Neural progenitor cell (in vitro differentiated cells): Measurements from ENCODE around the gene MIOX. TPM values are rescaled to one million over a fixed set of nuclear protein-coding genes. Genes with fewer than 3 reads are reported as not detected.

Source experiments
- DNase-seq: peaks from one replicate; pipeline ENCODE4 v3.0.0-alpha.2; 2016; ENCODE audit warnings: low spot score
- H2AFZ ChIP-seq: fragments of 200-600 bp; sonication (generic); replicated peaks from 2 replicates; pipeline ENCODE4 v1.6.1; 2016; ENCODE audit warnings: antibody characterized with exemption
- H3F3A ChIP-seq: fragments of 200-600 bp; sonication (generic); 2 replicates; pipeline ENCODE4 v1.6.1; 2016; ENCODE audit warnings: antibody characterized with exemption, low read depth
- H3K27ac ChIP-seq: fragments of 200-600 bp; sonication (generic); 2 replicates; pipeline ENCODE4 v1.5.1; 2016; ENCODE audit warnings: mild to moderate bottlenecking
- H3K27me3 ChIP-seq: fragments of 200-600 bp; sonication (generic); 2 replicates; pipeline ENCODE4 v1.6.1; 2016; ENCODE audit warnings: mild to moderate bottlenecking, moderate library complexity
- H3K36me3 ChIP-seq: fragments of 200-600 bp; sonication (generic); 2 replicates; pipeline ENCODE4 v1.5.1; 2016
- H3K4me1 ChIP-seq: fragments of 200-600 bp; sonication (generic); 2 replicates; pipeline ENCODE4 v1.6.1; 2016; ENCODE audit warnings: mixed run types
- H3K4me2 ChIP-seq: fragments of 200-600 bp; sonication (generic); 2 replicates; pipeline ENCODE4 v1.6.1; 2016
- H3K4me3 ChIP-seq: fragments of 200-600 bp; sonication (generic); 2 replicates; pipeline ENCODE4 v1.5.1; 2016
- H3K79me2 ChIP-seq: fragments of 200-600 bp; sonication (generic); 2 replicates; pipeline ENCODE4 v1.6.1; 2016; ENCODE audit warnings: low read depth
- H3K9ac ChIP-seq: fragments of 200-600 bp; sonication (generic); 2 replicates; pipeline ENCODE4 v1.6.1; 2016
- H3K9me3 ChIP-seq: fragments of 200-600 bp; sonication (generic); 2 replicates; pipeline ENCODE4 v1.5.1; 2016; ENCODE audit warnings: low read depth
- H4K20me1 ChIP-seq: fragments of 200-600 bp; sonication (generic); 2 replicates; pipeline ENCODE4 v1.6.1; 2016; ENCODE audit warnings: low read depth
- H3K27ac Mint-ChIP-seq: 3 replicates; pipeline ENCODE4 v1.8.0; 2021; ENCODE audit warnings: mixed read lengths
- H3K27me3 Mint-ChIP-seq: 2 replicates; pipeline ENCODE4 v1.8.0; 2022; ENCODE audit warnings: low read depth, mild to moderate bottlenecking, inconsistent platforms, moderate library complexity, mixed read lengths; ENCODE audit not compliant: insufficient read depth
- H3K36me3 Mint-ChIP-seq: 3 replicates; pipeline ENCODE4 v1.8.0; 2021; ENCODE audit warnings: mixed read lengths
- H3K4me1 Mint-ChIP-seq: 3 replicates; pipeline ENCODE4 v1.8.0; 2021; ENCODE audit warnings: mixed read lengths
- H3K4me3 Mint-ChIP-seq: 3 replicates; pipeline ENCODE4 v1.8.0; 2021; ENCODE audit warnings: mild to moderate bottlenecking, moderate library complexity, mixed read lengths
- H3K9me3 Mint-ChIP-seq: 3 replicates; pipeline ENCODE4 v1.8.0; 2020; ENCODE audit warnings: mixed read lengths
- CTCF ChIP-seq: fragments of 200-600 bp; sonication (generic); IDR thresholded peaks from 2 replicates; pipeline ENCODE4 v1.5.1; 2017; ENCODE audit warnings: antibody characterized with exemption, mild to moderate bottlenecking
- EZH2 ChIP-seq: fragments of 200-600 bp; sonication (generic); IDR thresholded peaks from 2 replicates; pipeline ENCODE4 v1.6.1; 2017; ENCODE audit warnings: antibody characterized with exemption, mild to moderate bottlenecking, moderate library complexity
- EZH2phosphoT487 ChIP-seq: fragments of 200-600 bp; sonication (generic); IDR thresholded peaks from 2 replicates; pipeline ENCODE4 v1.6.1; 2017; ENCODE audit warnings: antibody characterized with exemption
- total RNA-seq: library from RNA; depleted of rRNA; stranded (reverse); fragments of >200 nt; gene quantifications from 2 replicates; pipeline ENCODE4 v1.2.3, GENCODE V29; 2015; ENCODE audit warnings: low replicate concordance

MIOX gene
- total RNA-seq, 1 donor from 2014 or later = not detected

GRCh38 chr22:50516068-50516467, 29.4 kb downstream of the MIOX start:
- Histone ChIP-seq H3K4me2 (no peak overlapping the region), H3K4me1 (no peaks in the 10 kb centered on the region), H3F3A (no peaks in the 10 kb centered on the region), H3K4me3 (no peak overlapping the region), H3K27ac (no peak overlapping the region), H2AFZ (no peak overlapping the region), H3K9me3 (no peaks in the 10 kb centered on the region), H4K20me1 (peaks cover 13% of the 10 kb centered on the region), H3K27me3 (no peaks in the 10 kb centered on the region), H3K36me3 (no peaks in the 10 kb centered on the region), H3K79me2 (peaks cover 57% of the 10 kb centered on the region), H3K9ac (no peak overlapping the region)
- H3K4me1 Mint-ChIP-seq = no peaks in the 10 kb centered on the region
- no peak for TF ChIP-seq CTCF
- TF ChIP-seq EZH2 = no peak
- no peak for TF ChIP-seq EZH2phosphoT487
- H3K27me3 Mint-ChIP-seq = peaks cover 7% of the 10 kb centered on the region
- no peak overlapping the region for H3K4me3 Mint-ChIP-seq
- no peaks in the 10 kb centered on the region for H3K9me3 Mint-ChIP-seq
- H3K27ac Mint-ChIP-seq = no peak overlapping the region
- DNase-seq = no peak
- peaks cover 19% of the 10 kb centered on the region for H3K36me3 Mint-ChIP-seq

- Histone ChIP-seq H3K27ac (no peak overlapping the region), H3K79me2 (peaks cover 51% of the 10 kb centered on the region), H3F3A (no peaks in the 10 kb centered on the region), H4K20me1 (peaks cover 13% of the 10 kb centered on the region), H3K9me3 (no peaks in the 10 kb centered on the region), H3K9ac (no peak overlapping the region), H3K4me3 (no peak overlapping the region), H3K4me1 (no peaks in the 10 kb centered on the region), H2AFZ (no peak overlapping the region), H3K36me3 (no peaks in the 10 kb centered on the region), H3K27me3 (no peaks in the 10 kb centered on the region), H3K4me2 (no peak overlapping the region)
- H3K9me3 Mint-ChIP-seq = no peaks in the 10 kb centered on the region
- TF ChIP-seq EZH2 (no peak), EZH2phosphoT487 (no peak), CTCF (no peak)
- DNase-seq = no peak
- no peak overlapping the region for H3K27ac Mint-ChIP-seq
- H3K27me3 Mint-ChIP-seq = peaks cover 7% of the 10 kb centered on the region
- peaks cover 19% of the 10 kb centered on the region for H3K36me3 Mint-ChIP-seq
- H3K4me3 Mint-ChIP-seq = no peak overlapping the region
- H3K4me1 Mint-ChIP-seq = no peaks in the 10 kb centered on the region
Observed at GRCh38 chr22:50516891-50517290, 30.2 kb downstream of the MIOX start.

DNA sequence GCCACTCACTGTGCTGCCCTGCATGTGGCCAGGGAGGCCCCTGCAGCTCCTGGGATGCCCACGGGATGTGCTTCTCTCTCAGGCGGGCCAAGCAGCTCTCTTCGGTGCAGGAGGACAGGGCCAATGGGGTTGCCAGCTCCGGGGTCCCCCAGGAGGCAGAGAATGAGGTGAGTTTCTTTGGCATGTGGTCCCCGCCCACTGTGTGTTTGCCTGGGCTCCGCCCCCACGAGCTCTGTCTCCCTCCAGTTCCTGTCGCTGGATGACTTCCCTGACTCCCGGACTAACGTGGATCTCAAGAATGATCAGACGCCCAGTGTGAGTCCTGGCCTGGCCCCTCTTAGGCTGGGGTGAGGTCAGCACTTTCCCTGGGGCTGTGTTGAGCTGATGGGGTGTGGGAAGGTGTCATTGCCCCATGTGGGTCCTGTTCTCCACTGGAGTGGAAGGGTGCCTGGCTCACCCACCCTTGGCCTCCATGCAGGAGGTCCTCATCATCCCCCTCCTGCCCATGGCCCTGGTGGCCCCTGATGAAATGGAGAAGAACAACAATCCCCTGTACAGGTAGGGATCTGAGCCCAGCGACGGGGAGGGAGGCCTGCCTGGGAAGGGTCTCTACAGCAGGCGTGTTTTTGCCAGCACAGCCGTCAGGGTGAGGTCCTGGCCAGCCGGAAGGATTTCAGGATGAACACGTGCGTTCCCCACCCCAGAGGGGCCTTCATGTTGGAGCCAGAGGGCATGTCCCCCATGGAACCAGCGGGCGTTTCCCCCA, 31.0 kb downstream of the MIOX start:
- Mint-ChIP-seq H3K27ac (no peak overlapping the region), H3K9me3 (no peaks in the 10 kb centered on the region), H3K36me3 (peaks cover 15% of the 10 kb centered on the region), H3K27me3 (peaks cover 4% of the 10 kb centered on the region), H3K4me1 (no peaks in the 10 kb centered on the region), H3K4me3 (no peak overlapping the region)
- no peak overlapping the region for H2AFZ ChIP-seq
- H3K4me2 ChIP-seq = no peak overlapping the region
- DNase-seq = no peak
- H3K36me3 ChIP-seq = no peaks in the 10 kb centered on the region
- H3K27ac ChIP-seq = no peak overlapping the region
- no peaks in the 10 kb centered on the region for H3K4me1 ChIP-seq
- no peak overlapping the region for H3K9ac ChIP-seq
- no peak overlapping the region for H3K4me3 ChIP-seq
- peaks cover 12% of the 10 kb centered on the region for H4K20me1 ChIP-seq
- no peaks in the 10 kb centered on the region for H3K9me3 ChIP-seq
- H3F3A ChIP-seq = no peaks in the 10 kb centered on the region
- peaks cover 43% of the 10 kb centered on the region for H3K79me2 ChIP-seq
- TF ChIP-seq EZH2 = no peak
- TF ChIP-seq EZH2phosphoT487 = no peak
- no peaks in the 10 kb centered on the region for H3K27me3 ChIP-seq

DNA sequence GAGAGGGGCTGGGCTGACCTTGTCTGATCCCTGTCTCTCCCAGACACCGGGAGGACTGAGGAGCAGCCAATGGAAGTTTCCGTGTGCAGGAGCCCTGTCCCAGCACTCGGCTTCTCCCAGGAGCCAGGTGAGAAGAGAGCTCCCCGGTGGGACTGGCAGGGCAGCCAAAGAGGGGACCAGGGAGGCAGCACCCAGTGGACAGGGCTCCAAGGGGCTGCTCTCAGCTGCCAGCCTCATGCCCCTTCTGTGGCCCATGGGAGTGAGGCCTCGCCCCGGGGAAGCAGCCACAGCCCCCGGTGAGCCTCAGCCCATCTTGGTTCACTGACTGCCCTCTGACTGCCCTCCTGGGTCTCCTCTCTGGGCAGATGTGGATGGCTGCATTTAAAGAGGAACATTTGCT, 31.9 kb downstream of the MIOX start:
- Mint-ChIP-seq H3K4me1 (no peaks in the 10 kb centered on the region), H3K4me3 (no peak overlapping the region), H3K27me3 (peaks cover 6% of the 10 kb centered on the region), H3K9me3 (no peaks in the 10 kb centered on the region), H3K36me3 (peaks cover 18% of the 10 kb centered on the region), H3K27ac (no peak overlapping the region)
- Histone ChIP-seq H2AFZ (no peak overlapping the region), H3K79me2 (peaks cover 34% of the 10 kb centered on the region), H3K27me3 (no peaks in the 10 kb centered on the region), H3K4me1 (no peaks in the 10 kb centered on the region), H3K4me2 (no peak overlapping the region), H3K9ac (no peak overlapping the region), H3K27ac (no peak overlapping the region), H3K9me3 (no peaks in the 10 kb centered on the region), H3K4me3 (no peak overlapping the region), H3F3A (no peaks in the 10 kb centered on the region), H4K20me1 (peaks cover 3% of the 10 kb centered on the region), H3K36me3 (no peaks in the 10 kb centered on the region)
- no peak for TF ChIP-seq EZH2phosphoT487
- no peak for TF ChIP-seq CTCF
- TF ChIP-seq EZH2 = no peak
- no peak for DNase-seq
